IMR-90 (cell line): ENCODE results near the gene BRS3. TPM values are rescaled to one million over a fixed set of nuclear protein-coding genes. Genes with fewer than 3 reads are reported as not detected.

Experiments
- ATAC-seq: fragments of 200-7000 bp; cut with Tn5 transposase; 2 replicates; pipeline ENCODE4 v1.9.1; 2020; ENCODE audit warnings: low read depth, mild to moderate bottlenecking, moderate library complexity
- BruUV-seq: library from RNA; stranded (reverse); fragments of 400-500 nt; replicated peaks from 2 replicates; lab custom pipeline; 2021; lab: Mats Ljungman, UMichigan
- CTCF ChIA-PET: fragments of 300-600 bp; formaldehyde crosslinking; extraction: SDS; loops from one replicate; lab custom pipeline; 2021; ENCODE audit warnings: antibody characterized with exemption; lab: Yijun Ruan, JAX
- POLR2A ChIA-PET: fragments of 300-600 bp; sonication (Branson Sonifier 250); formaldehyde crosslinking; loops from one replicate; lab custom pipeline; 2022; ENCODE audit warnings: antibody characterized with exemption; ENCODE audit not compliant: unreplicated experiment; lab: Charles Lee
- DNase-seq: peaks from one replicate; pipeline ENCODE4 v3.0.0; 2013
- H2AFZ ChIP-seq: replicated peaks from 2 replicates; pipeline ENCODE3; 2013; ENCODE audit warnings: low read length, mild to moderate bottlenecking; ENCODE audit not compliant: poor library complexity
- H2AK5ac ChIP-seq: 2 replicates; pipeline ENCODE4 v1.6.1; 2013; ENCODE audit warnings: low read depth, low read length, inconsistent platforms
- H2AK9ac ChIP-seq: replicated peaks from 2 replicates; pipeline ENCODE3; 2013; ENCODE audit warnings: mild to moderate bottlenecking, low read depth, low read length, moderate library complexity; ENCODE audit not compliant: poor library complexity
- H2BK120ac ChIP-seq: 2 replicates; pipeline ENCODE4 v1.6.1; 2013; ENCODE audit warnings: low read depth, low read length, inconsistent platforms
- H2BK15ac ChIP-seq: 3 replicates; pipeline ENCODE4 v1.6.1; 2013; ENCODE audit warnings: low read depth, low read length, inconsistent platforms
- H2BK20ac ChIP-seq: 2 replicates; pipeline ENCODE4 v1.6.1; 2013; ENCODE audit warnings: low read depth, mild to moderate bottlenecking, inconsistent platforms, low read length, moderate library complexity
- H2BK5ac ChIP-seq: 2 replicates; pipeline ENCODE4 v1.6.1; 2013; ENCODE audit warnings: mild to moderate bottlenecking, low read depth, low read length, inconsistent platforms; ENCODE audit not compliant: poor library complexity, severe bottlenecking
- H3K14ac ChIP-seq: replicated peaks from 2 replicates; pipeline ENCODE4 v1.6.1; 2013; ENCODE audit warnings: low read depth, low read length, inconsistent platforms
- H3K18ac ChIP-seq: 2 replicates; pipeline ENCODE4 v1.6.1; 2013; ENCODE audit warnings: low read depth, low read length, control low read depth
- H3K23ac ChIP-seq: 2 replicates; pipeline ENCODE4 v1.6.1; 2013; ENCODE audit warnings: low read depth, low read length, inconsistent platforms
- H3K27ac ChIP-seq: 2 replicates; pipeline ENCODE4 v1.5.1; 2013; ENCODE audit warnings: mild to moderate bottlenecking, control low read depth, low read length; ENCODE audit not compliant: insufficient read depth
- H3K27me3 ChIP-seq: 2 replicates; pipeline ENCODE4 v1.6.1; 2013; ENCODE audit warnings: low read length; ENCODE audit not compliant: control insufficient read depth, insufficient read depth
- H3K36me3 ChIP-seq: 2 replicates; pipeline ENCODE4 v1.6.1; 2013; ENCODE audit warnings: low read length, mixed read lengths; ENCODE audit not compliant: control insufficient read depth, insufficient read depth
- H3K4ac ChIP-seq: 2 replicates; pipeline ENCODE4 v1.6.1; 2013; ENCODE audit warnings: low read depth, low read length, inconsistent platforms
- H3K4me1 ChIP-seq: 2 replicates; pipeline ENCODE4 v1.6.1; 2013; ENCODE audit warnings: low read length, mixed read lengths; ENCODE audit not compliant: control insufficient read depth, insufficient read depth
- H3K4me2 ChIP-seq: 2 replicates; pipeline ENCODE4 v1.6.1; 2013; ENCODE audit warnings: low read depth, mild to moderate bottlenecking, control low read depth, low read length, moderate library complexity
- H3K4me3 ChIP-seq: 2 replicates; pipeline ENCODE4 v1.5.1; 2013; ENCODE audit warnings: low read depth, mild to moderate bottlenecking, control low read depth, low read length, moderate library complexity; ENCODE audit not compliant: insufficient read depth
- H3K56ac ChIP-seq: 2 replicates; pipeline ENCODE4 v1.6.1; 2013; ENCODE audit warnings: low read length, inconsistent platforms; ENCODE audit not compliant: insufficient read depth; ENCODE audit errors: extremely low read depth
- H3K79me1 ChIP-seq, 2 experiments: 2 replicates each; pipeline ENCODE4 v1.6.1; 2013; ENCODE audit warnings: low read length in 2 of 2, inconsistent platforms in 1 of 2, low read depth in 1 of 2
- H3K9ac ChIP-seq: 2 replicates; pipeline ENCODE4 v1.6.1; 2013; ENCODE audit warnings: low read depth, low read length, control low read depth
- H3K9me1 ChIP-seq: 2 replicates; pipeline ENCODE4 v1.6.1; 2013; ENCODE audit warnings: low read length, inconsistent platforms; ENCODE audit not compliant: insufficient read depth
- H3K9me3 ChIP-seq: 2 replicates; pipeline ENCODE4 v1.6.1; 2013; ENCODE audit warnings: low read length; ENCODE audit not compliant: control insufficient read depth, insufficient read depth
- H4K20me1 ChIP-seq: 2 replicates; pipeline ENCODE4 v1.6.1; 2013; ENCODE audit warnings: low read length, inconsistent platforms; ENCODE audit not compliant: insufficient read depth
- H4K5ac ChIP-seq: 2 replicates; pipeline ENCODE4 v1.6.1; 2013; ENCODE audit warnings: mild to moderate bottlenecking, low read depth, low read length, control low read depth
- H4K8ac ChIP-seq, 2 experiments: 2 replicates each; pipeline ENCODE4 v1.6.1; 2013; ENCODE audit warnings: low read depth in 2 of 2, low read length in 2 of 2, control low read depth in 1 of 2, inconsistent platforms in 1 of 2
- H4K91ac ChIP-seq: 2 replicates; pipeline ENCODE4 v1.6.1; 2013; ENCODE audit warnings: low read depth, low read length, inconsistent platforms; ENCODE audit not compliant: insufficient read depth
- BHLHE40 ChIP-seq: fragments of 150-350 bp; IDR thresholded peaks from 2 replicates; pipeline ENCODE4 v1.6.1; 2016; ENCODE audit warnings: mild to moderate bottlenecking, low read depth, low read length
- CEBPB ChIP-seq: IDR thresholded peaks from 2 replicates; pipeline ENCODE4 v1.6.1; 2012; ENCODE audit warnings: low read depth, low read length, improper control_type of control experiment
- CHD1 ChIP-seq: IDR thresholded peaks from 2 replicates; pipeline ENCODE4 v1.6.1; 2012; ENCODE audit warnings: low read depth, low read length, improper control_type of control experiment
- CTCF ChIP-seq: conservative IDR thresholded peaks from 2 replicates; pipeline ENCODE4 v1.5.1; 2012; ENCODE audit warnings: mild to moderate bottlenecking, low read depth, low read length, improper control_type of control experiment
- ELK1 ChIP-seq: fragments of 150-350 bp; IDR thresholded peaks from 2 replicates; pipeline ENCODE4 v1.6.1; 2016; ENCODE audit warnings: low read depth, mild to moderate bottlenecking, low read length, moderate library complexity, borderline replicate concordance
- FOS ChIP-seq: fragments of 150-350 bp; IDR thresholded peaks from 2 replicates; pipeline ENCODE4 v1.6.1; 2016; ENCODE audit warnings: low read depth, low read length
- MAFK ChIP-seq: IDR thresholded peaks from 2 replicates; pipeline ENCODE4 v1.6.1; 2012; ENCODE audit warnings: low read depth, low read length, improper control_type of control experiment
- MAZ ChIP-seq: IDR thresholded peaks from 2 replicates; pipeline ENCODE4 v1.6.1; 2012; ENCODE audit warnings: low read depth, mild to moderate bottlenecking, low read length, improper control_type of control experiment, moderate library complexity, borderline replicate concordance
- MXI1 ChIP-seq: IDR thresholded peaks from 2 replicates; pipeline ENCODE4 v1.6.1; 2012; ENCODE audit warnings: low read depth, mild to moderate bottlenecking, low read length, moderate library complexity, borderline replicate concordance
- NFE2L2 ChIP-seq: fragments of 150-350 bp; IDR thresholded peaks from 2 replicates; pipeline ENCODE4 v1.6.1; 2016; ENCODE audit warnings: low read depth, mild to moderate bottlenecking, low read length
- POLR2A ChIP-seq: IDR thresholded peaks from 2 replicates; pipeline ENCODE4 v1.6.1; 2012; ENCODE audit warnings: mild to moderate bottlenecking, low read depth, low read length
- RAD21 ChIP-seq: IDR thresholded peaks from 2 replicates; pipeline ENCODE4 v1.6.1; 2012; ENCODE audit warnings: low read length, improper control_type of control experiment
- RCOR1 ChIP-seq: IDR thresholded peaks from 2 replicates; pipeline ENCODE4 v1.6.1; 2012; ENCODE audit warnings: mild to moderate bottlenecking, low read length, improper control_type of control experiment; ENCODE audit not compliant: insufficient replicate concordance
- RFX5 ChIP-seq: IDR thresholded peaks from 2 replicates; pipeline ENCODE4 v1.8.0; 2012; ENCODE audit warnings: low read depth, mild to moderate bottlenecking, low read length, moderate library complexity
- SMC3 ChIP-seq: fragments of 150-350 bp; IDR thresholded peaks from 2 replicates; pipeline ENCODE4 v1.6.1; 2016; ENCODE audit warnings: low read depth, mild to moderate bottlenecking, antibody characterized with exemption, low read length, moderate library complexity
- USF2 ChIP-seq: fragments of 150-350 bp; IDR thresholded peaks from 2 replicates; pipeline ENCODE4 v1.6.1; 2017; ENCODE audit warnings: mild to moderate bottlenecking, antibody characterized with exemption, low read length, low read depth
- WGBS, 2 experiments: methylation state at CpG; one replicate each; pipeline versions ENCODE4 v1.1.5 to v1.1.7; 2013; ENCODE audit warnings: missing lambda C conversion rate in 2 of 2; ENCODE audit not compliant: insufficient read length in 1 of 2; ENCODE audit errors: extremely low coverage in 2 of 2; 5-methylcytosine and 5-hydroxymethylcytosine counted together
- dilution Hi-C: fragments of 300-500 bp; cut with HindIII; formaldehyde crosslinking; loops from one replicate; pipeline ENCODE4 v1.14.3; 2018; ENCODE audit warnings: low sequenced_read_pairs; ENCODE audit not compliant: unreplicated experiment
- in situ Hi-C: fragments of 300-500 bp; cut with MboI; formaldehyde crosslinking; loops from 3 replicates; pipeline ENCODE4 v1.14.3; 2019; ENCODE audit warnings: low sequenced_read_pairs, inconsistent platforms, mixed read lengths
- intact Hi-C: fragments of 100-400 bp; cut with micrococcal nuclease; formaldehyde crosslinking; loops from 2 replicates; pipeline ENCODE4 v1.10.0; 2022
- polyA plus RNA-seq, 3 experiments: library from polyadenylated mRNA; depleted of rRNA; stranded (reverse); fragments of >200 nt; gene quantifications; 2 replicates each; pipeline ENCODE4 v1.2.3, GENCODE V29; 2012; ENCODE audit warnings: low replicate concordance in 1 of 3
- total RNA-seq: library from RNA; depleted of rRNA; stranded (reverse); fragments of >200 nt; gene quantifications from 2 replicates; pipeline ENCODE4 v1.2.3, GENCODE V29; 2012

The BRS3 gene
- total and polyA plus RNA-seq, 2 of the 4 experiments (the other 2 are of a cell fraction), result not detected

GRCh38 chrX:136540226-136540625 is 52.5 kb downstream of the BRS3 start:
- Histone ChIP-seq H3K23ac (no peak overlapping the region), H3K9me1 (no peaks in the 10 kb centered on the region), H2AK5ac (no peak overlapping the region), H3K18ac (no peak overlapping the region), H3K4me2 (no peak overlapping the region), H3K27ac (no peak overlapping the region), H3K14ac (no peak overlapping the region), H2AK9ac (no peak overlapping the region), H4K8ac (no peak overlapping the region), H3K9me3 (no peaks in the 10 kb centered on the region), H3K9ac (no peak overlapping the region), H3K27me3 (peaks cover 6% of the 10 kb centered on the region), H2AFZ (no peak overlapping the region), H3K79me1 (no peaks in the 10 kb centered on the region), H4K91ac (no peak overlapping the region), H2BK20ac (no peak overlapping the region), H3K36me3 (no peaks in the 10 kb centered on the region), H3K4ac (no peak overlapping the region), H4K5ac (no peak overlapping the region), H2BK120ac (no peak overlapping the region), H3K4me3 (no peak overlapping the region), H4K20me1 (no peaks in the 10 kb centered on the region), H2BK15ac (no peak overlapping the region), H2BK5ac (no peak overlapping the region), H3K56ac (no peak overlapping the region), H3K4me1 (no peaks in the 10 kb centered on the region)
- ChIA-PET POLR2A (no interaction called here), CTCF (no interaction called here)
- in situ Hi-C loops (no loop called here), intact Hi-C loops (no loop called here), dilution Hi-C loops (no loop called here)
- DNase-seq (no peak), ATAC-seq (no peak)
- TF ChIP-seq CTCF (no peak), ELK1 (no peak), FOS (no peak), MXI1 (no peak), BHLHE40 (no peak), RAD21 (no peak), CHD1 (no peak), CEBPB (no peak), USF2 (no peak), RCOR1 (no peak), SMC3 (no peak), NFE2L2 (no peak), MAFK (no peak), RFX5 (no peak), MAZ (no peak), POLR2A (no peak)
- BruUV-seq, result no TSS peak
- no CpG with 5 or more reads among the region's 5 CpGs for WGBS, 2 experiments
